ENCODE measurements around the gene PPARD. TPM values are rescaled to one million over a fixed set of nuclear protein-coding genes. Genes with fewer than 3 reads are reported as not detected.
A peak's percentile ranks its signal among the peaks of the same experiment; 100 is the strongest.

PPARD gene
- total and polyA plus RNA-seq, 2 of the 13 experiments (the other 11 are each of a cell fraction or from before 2014, with no cell fraction given), result 6.1 to 13.3 TPM

GRCh38 chr6:35342258-35343091 is at the start of gene PPARD (continued):
- no peak; the same call in 1 of the 2 replicates for TF ChIP-seq THAP9 (CRISPR knock-in tag; IDR thresholded peaks at IDR 0.05; ENCODE audit: borderline replicate concordance)
- TF ChIP-seq POLR2A (IDR thresholded peaks at IDR 0.05; ENCODE audit: insufficient read depth in 1 of 2, low read depth in 2 of 2, low read length in 2 of 2), result peak; percentile 59 to 66
- TF ChIP-seq ZNF326 (CRISPR knock-in tag; IDR thresholded peaks at IDR 0.05; ENCODE audit: borderline replicate concordance), result no peak
- TF ChIP-seq TEAD2 (CRISPR knock-in tag; IDR thresholded peaks at IDR 0.05), result no peak
- peak; percentile 94; the same call in 1 of the 3 replicates for TF ChIP-seq MXI1 (IDR thresholded peaks at IDR 0.05; ENCODE audit: borderline replicate concordance, low read depth, low read length)
- TF ChIP-seq ZNF678 (CRISPR knock-in tag; IDR thresholded peaks at IDR 0.05), result peak; percentile 45; the same call in 1 of the 2 replicates
- no peak; the same call in none of the 2 replicates for TF ChIP-seq MAX (IDR thresholded peaks at IDR 0.05)
- no peak for TF ChIP-seq ZNF530 (CRISPR knock-in tag; IDR thresholded peaks at IDR 0.05; ENCODE audit: low read depth)
- TF ChIP-seq ELF4 (CRISPR knock-in tag; IDR thresholded peaks at IDR 0.05; ENCODE audit: borderline replicate concordance), result no peak
- no peak for TF ChIP-seq ESRRA (CRISPR knock-in tag; IDR thresholded peaks at IDR 0.05; ENCODE audit: low read depth)
- no peak for TF ChIP-seq FOSL1 (CRISPR knock-in tag; IDR thresholded peaks at IDR 0.05; ENCODE audit: borderline replicate concordance)
- TF ChIP-seq DMAP1 (CRISPR knock-in tag; IDR thresholded peaks at IDR 0.05), result 0 out of 2 replicates have a peak, but pooled peaks have one; percentile 55
- TF ChIP-seq MTERF4 (CRISPR knock-in tag; IDR thresholded peaks at IDR 0.05), result peak; percentile 82; the same call in 1 of the 2 replicates
- no peak for TF ChIP-seq ZNF576 (CRISPR knock-in tag; IDR thresholded peaks at IDR 0.05)
- peak; percentile 34; the same call in 1 of the 2 replicates for TF ChIP-seq NFAT5 (CRISPR knock-in tag; IDR thresholded peaks at IDR 0.05)
- no peak for TF ChIP-seq RAD51 (IDR thresholded peaks at IDR 0.05; ENCODE audit: borderline replicate concordance)
- TF ChIP-seq BATF2 (CRISPR knock-in tag; IDR thresholded peaks at IDR 0.05), result no peak
- peak; percentile 66; the same call in 1 of the 2 replicates for TF ChIP-seq SMAD9 (CRISPR knock-in tag; IDR thresholded peaks at IDR 0.05)
- peak; percentile 41 for TF ChIP-seq SKI (IDR thresholded peaks at IDR 0.05; ENCODE audit: partially characterized antibody)

Data from HepG2 (cell line).